ENCODE results near the gene PTEN.

PTEN gene

GRCh38 chr10:87836098-87836497, 27.3 kb upstream of the PTEN start:
- TF ChIP-seq CTCF (conservative IDR thresholded peaks at IDR 0.05; ENCODE audit: low read length) (no peak), EZH2phosphoT487 (IDR thresholded peaks at IDR 0.05; ENCODE audit: borderline replicate concordance) (no peak)
- Histone ChIP-seq H3K4me3 (ENCODE audit: low read length, poor library complexity, severe bottlenecking) (no peak overlapping the region), H3F3A (ENCODE audit: low read depth) (no peaks in the 10 kb centered on the region), H3K9me2 (replicated peaks; ENCODE audit: low read depth, low read length) (no peaks in the 10 kb centered on the region), H3K9ac (ENCODE audit: low read depth, low read length, poor library complexity, severe bottlenecking) (no peak overlapping the region), H3K79me2 (ENCODE audit: insufficient read depth, low read length) (no peaks in the 10 kb centered on the region), H3K4me1 (ENCODE audit: insufficient read depth, low read length, poor library complexity, severe bottlenecking) (no peaks in the 10 kb centered on the region), H2AFZ (ENCODE audit: low read length) (no peak overlapping the region), H3K9me3 (ENCODE audit: insufficient read depth, low read depth, low read length) (no peaks in the 10 kb centered on the region), H3K4me2 (ENCODE audit: low read depth, low read length, poor library complexity, severe bottlenecking) (no peak overlapping the region), H3K36me3 (ENCODE audit: insufficient read depth, low read length) (no peaks in the 10 kb centered on the region), H3K27me3 (ENCODE audit: insufficient read depth, low read length, poor library complexity, severe bottlenecking) (no peaks in the 10 kb centered on the region), H4K20me1 (ENCODE audit: insufficient read depth, low read length, poor library complexity, severe bottlenecking) (no peaks in the 10 kb centered on the region)

GRCh38 chr10:87837445-87837844, 26.0 kb upstream of the PTEN start:
- H4K20me1 ChIP-seq (ENCODE audit: insufficient read depth, low read length, poor library complexity, severe bottlenecking) = no peaks in the 10 kb centered on the region
- no peaks in the 10 kb centered on the region for H3K9me2 ChIP-seq (replicated peaks; ENCODE audit: low read depth, low read length)
- H3K36me3 ChIP-seq (ENCODE audit: insufficient read depth, low read length) = no peaks in the 10 kb centered on the region
- no peak overlapping the region for H3K4me3 ChIP-seq (ENCODE audit: low read length, poor library complexity, severe bottlenecking)
- no peaks in the 10 kb centered on the region for H3K27me3 ChIP-seq (ENCODE audit: insufficient read depth, low read length, poor library complexity, severe bottlenecking)
- no peaks in the 10 kb centered on the region for H3K4me1 ChIP-seq (ENCODE audit: insufficient read depth, low read length, poor library complexity, severe bottlenecking)
- no peaks in the 10 kb centered on the region for H3K79me2 ChIP-seq (ENCODE audit: insufficient read depth, low read length)
- no peak overlapping the region for H3K9ac ChIP-seq (ENCODE audit: low read depth, low read length, poor library complexity, severe bottlenecking)
- H3K4me2 ChIP-seq (ENCODE audit: low read depth, low read length, poor library complexity, severe bottlenecking) = no peak overlapping the region
- no peaks in the 10 kb centered on the region for H3F3A ChIP-seq (ENCODE audit: low read depth)
- no peak overlapping the region for H2AFZ ChIP-seq (ENCODE audit: low read length)
- no peak for TF ChIP-seq CTCF (conservative IDR thresholded peaks at IDR 0.05; ENCODE audit: low read length)
- TF ChIP-seq EZH2phosphoT487 (IDR thresholded peaks at IDR 0.05; ENCODE audit: borderline replicate concordance) = no peak
- no peaks in the 10 kb centered on the region for H3K9me3 ChIP-seq (ENCODE audit: insufficient read depth, low read depth, low read length)

GRCh38 chr10:87838650-87839049, 24.8 kb upstream of the PTEN start:
- no peak overlapping the region for H3K4me2 ChIP-seq (ENCODE audit: low read depth, low read length, poor library complexity, severe bottlenecking)
- H3K9me2 ChIP-seq (replicated peaks; ENCODE audit: low read depth, low read length) = no peaks in the 10 kb centered on the region
- TF ChIP-seq EZH2phosphoT487 (IDR thresholded peaks at IDR 0.05; ENCODE audit: borderline replicate concordance) (no peak), CTCF (conservative IDR thresholded peaks at IDR 0.05; ENCODE audit: low read length) (no peak)
- H3K4me3 ChIP-seq (ENCODE audit: low read length, poor library complexity, severe bottlenecking) = no peak overlapping the region
- no peak overlapping the region for H3K9ac ChIP-seq (ENCODE audit: low read depth, low read length, poor library complexity, severe bottlenecking)
- H3F3A ChIP-seq (ENCODE audit: low read depth) = no peaks in the 10 kb centered on the region
- H4K20me1 ChIP-seq (ENCODE audit: insufficient read depth, low read length, poor library complexity, severe bottlenecking) = no peaks in the 10 kb centered on the region
- H3K27me3 ChIP-seq (ENCODE audit: insufficient read depth, low read length, poor library complexity, severe bottlenecking) = no peaks in the 10 kb centered on the region
- H3K9me3 ChIP-seq (ENCODE audit: insufficient read depth, low read depth, low read length) = no peaks in the 10 kb centered on the region
- no peak overlapping the region for H2AFZ ChIP-seq (ENCODE audit: low read length)
- H3K4me1 ChIP-seq (ENCODE audit: insufficient read depth, low read length, poor library complexity, severe bottlenecking) = no peaks in the 10 kb centered on the region
- no peaks in the 10 kb centered on the region for H3K36me3 ChIP-seq (ENCODE audit: insufficient read depth, low read length)
- no peaks in the 10 kb centered on the region for H3K79me2 ChIP-seq (ENCODE audit: insufficient read depth, low read length)
